NK-92 treated with Interleukin-12 subunit alpha and Interleukin-12 subunit beta, amount 100 ng/mL, for 24 hours (cell line): ENCODE measurements around the gene ING4.
A peak's percentile ranks its signal among the peaks of the same experiment; 100 is the strongest.
"Not testable (repeated sequence)": the region's sequence is repeated elsewhere in the genome, so short reads cannot be mapped to it uniquely, and the experiment has no call there.

Source experiments
- DNase-seq: peaks from one replicate; lab custom pipeline; 2025; lab: John Stamatoyannopoulos, UW

Gene ING4

DNA sequence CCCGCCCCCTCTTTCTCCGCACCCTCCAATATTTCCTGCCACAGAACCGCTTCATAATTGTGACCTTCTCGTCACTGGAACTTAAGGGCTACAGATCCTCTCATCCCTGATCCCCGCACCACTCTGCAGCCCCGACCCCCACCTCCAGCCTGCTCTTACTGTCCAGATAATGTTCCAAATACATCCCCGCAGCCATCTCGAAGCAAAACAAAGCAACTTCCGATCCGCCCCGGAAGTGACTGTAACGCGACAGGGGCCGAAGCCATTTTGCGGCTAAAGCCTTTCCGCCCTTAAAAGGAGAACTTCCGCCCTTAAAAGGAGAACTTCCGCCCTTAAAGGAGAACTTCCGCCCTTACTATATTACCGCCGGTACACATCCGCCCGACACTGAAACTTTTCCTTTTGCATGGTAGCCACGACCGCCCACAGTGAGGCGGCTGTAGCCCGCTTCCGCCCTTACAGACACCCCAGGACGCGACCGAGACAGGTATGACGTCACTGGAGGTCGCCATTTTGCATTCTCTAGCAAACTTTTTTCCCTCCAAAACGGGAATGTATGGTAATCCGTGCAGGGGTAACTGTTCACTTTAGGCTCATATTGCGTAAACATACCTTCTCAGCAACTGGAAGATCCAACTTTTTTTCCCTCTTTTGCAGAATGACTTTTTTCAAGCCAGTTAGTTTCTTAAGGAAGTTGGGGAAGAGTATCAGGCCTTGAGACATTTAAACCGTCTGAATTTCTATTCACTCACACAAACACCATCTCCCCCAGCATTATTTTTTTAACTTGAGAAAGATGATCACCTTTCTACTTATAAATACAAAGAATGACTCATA is at the start of gene ING4:
TSS of gene ING4 (minus strand) at position 214 of the 837 bp plus-strand sequence. CDS start at position 196, 18 bp downstream.
- DNase-seq = peak; percentile 85

DNA sequence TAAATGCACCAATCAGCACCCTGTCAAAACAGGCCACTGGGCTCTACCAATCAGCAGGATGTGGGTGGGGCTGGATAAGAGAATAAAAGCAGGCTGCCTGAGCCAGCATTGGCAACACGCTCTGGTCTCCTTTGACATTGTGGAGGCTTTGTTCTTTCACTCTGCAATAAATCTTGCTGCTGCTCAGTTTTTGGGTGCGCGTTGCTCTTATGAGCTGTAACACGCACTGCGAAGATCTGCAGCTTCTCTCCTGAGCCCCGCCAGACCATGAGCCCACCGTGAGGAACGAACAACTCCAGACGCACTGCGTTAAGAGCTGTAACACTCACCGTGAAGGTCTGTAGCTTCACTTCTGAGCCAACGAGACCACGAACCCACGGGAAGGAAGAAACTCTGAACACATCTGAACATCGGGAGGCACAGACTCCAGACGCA is 46.1 kb upstream of the ING4 start:
- no peak for DNase-seq

DNA sequence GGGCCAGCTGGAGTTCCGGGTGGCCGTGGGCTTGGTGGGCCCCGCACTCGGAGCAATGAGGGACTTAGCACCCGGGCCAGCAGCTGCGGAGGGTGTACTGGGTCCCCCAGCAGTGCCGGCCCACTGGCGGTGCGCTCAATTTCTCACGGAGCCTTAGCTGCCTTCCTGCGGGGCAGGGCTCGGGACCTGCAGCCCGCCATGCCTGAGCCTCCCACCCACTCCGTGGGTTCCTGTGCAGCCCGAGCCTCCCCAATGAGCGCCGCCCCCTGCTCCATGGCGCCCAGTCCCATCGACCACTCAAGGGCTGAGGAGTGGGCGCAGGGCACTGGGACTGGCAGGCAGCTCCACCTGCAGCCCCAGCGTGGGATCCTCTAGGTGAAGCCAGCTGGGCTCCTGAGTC is 45.4 kb upstream of the ING4 start:
- not testable (repeated sequence) for DNase-seq

DNA sequence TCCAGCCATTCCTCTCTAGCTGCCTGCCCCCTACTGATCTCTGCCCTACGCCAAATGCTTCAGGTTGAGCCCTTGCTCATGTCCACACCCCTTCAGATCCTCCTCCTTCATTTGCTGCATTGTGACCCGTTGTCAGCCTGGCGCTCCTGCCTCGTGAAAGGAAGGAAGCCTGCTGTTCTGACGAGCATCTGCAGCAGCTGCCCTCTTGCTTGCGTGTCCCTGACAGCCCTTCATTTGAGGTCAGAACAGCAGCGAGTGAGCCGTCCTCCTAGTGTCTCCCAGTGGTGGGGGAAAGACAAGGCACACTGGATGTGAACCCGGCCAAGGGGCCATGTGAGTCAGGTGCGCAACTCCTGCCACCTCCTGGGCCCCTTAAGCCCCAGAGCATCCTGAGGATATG is 40.7 kb upstream of the ING4 start:
- DNase-seq = no peak

DNA sequence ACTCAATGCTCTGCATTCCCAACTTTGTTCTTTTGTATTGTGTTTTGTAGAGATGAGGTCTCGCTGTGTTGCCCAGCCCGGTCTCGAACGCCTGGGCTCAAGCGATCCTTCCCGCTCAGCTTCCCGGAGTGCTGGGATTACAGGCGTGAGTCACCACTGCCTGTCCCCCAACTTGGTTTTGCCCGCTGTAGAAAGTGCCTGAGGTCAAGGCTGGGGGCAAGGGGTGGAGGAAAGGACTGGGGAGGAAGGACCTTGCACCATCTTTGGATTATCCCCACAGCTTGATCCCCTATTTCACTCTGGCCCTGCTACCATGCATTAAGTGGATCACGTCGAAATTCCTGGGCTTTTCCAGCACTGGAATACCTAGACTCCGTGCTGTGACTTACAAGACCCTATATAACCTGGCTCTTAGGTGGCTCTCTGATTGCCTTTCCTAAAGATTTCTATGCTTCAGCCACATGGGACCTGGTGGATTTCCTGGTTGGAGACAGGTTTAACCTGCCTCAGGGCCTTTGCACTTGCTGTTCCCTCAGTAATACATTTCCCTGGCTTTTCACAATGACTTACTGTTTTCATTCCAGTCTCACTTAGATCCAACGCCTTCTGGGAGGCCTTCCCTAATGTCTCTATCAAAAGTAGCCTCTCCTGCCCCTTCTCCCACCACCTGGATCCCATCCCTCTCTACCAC is 38.3 kb upstream of the ING4 start:
- DNase-seq = no peak

DNA sequence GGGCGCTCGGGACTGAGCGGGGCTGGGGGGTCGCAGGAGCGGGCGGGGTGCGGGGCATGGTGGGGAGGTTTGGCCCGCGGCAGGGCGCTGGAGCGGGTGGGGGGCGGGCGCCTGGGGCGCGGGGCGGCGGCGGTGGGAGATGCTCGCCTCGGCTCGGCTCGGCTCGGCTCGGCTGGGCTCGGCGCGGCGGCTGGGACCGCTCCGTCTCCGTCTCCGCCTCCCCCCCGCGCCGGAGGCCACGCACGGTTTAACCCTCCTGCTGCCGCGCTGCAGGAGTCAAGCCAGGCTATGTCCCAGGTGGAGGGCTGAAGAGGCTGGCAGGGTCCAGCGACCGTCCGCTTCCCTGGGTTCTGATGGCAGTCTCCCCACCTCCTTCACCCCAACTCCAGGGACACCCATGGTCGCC is 37.7 kb upstream of the ING4 start, which contains the start of gene PIANP:
TSS of gene PIANP (minus strand) at position 170 of the 406 bp plus-strand sequence. CDS start 2,754 bp downstream, outside the sequence.
- DNase-seq = no peak

DNA sequence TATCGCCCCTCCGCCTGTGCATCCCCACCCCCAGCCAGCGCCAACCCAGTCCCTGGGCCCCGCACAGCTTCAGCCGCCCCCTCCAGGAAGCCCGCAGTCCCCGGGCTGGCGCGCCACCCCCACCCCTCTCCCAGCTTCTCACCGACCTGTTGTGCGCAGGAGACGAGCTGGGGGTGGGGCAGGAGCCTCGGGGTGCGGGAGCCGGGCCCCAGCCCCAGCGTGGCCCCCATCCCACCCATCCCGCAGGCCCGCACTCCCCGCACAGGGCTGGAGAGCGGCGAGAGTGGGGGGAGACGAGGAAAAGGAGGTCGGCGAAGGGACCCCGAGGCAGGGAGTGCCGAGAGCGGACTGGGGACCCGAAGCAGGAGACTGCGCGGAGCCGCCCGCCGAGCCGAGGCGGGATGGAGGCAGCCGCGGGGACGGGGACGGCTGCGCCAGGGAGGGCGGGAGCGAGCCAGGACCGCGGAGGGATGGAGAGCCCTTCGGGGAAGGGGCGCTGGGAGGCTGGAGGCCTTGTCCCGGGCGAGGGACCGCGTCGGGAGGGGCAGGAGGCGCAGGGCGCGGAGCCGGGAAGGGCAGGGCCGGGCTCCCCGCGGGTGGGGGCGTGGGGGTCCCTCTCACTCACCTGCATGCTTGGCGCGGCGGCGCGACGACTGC is 37.2 kb upstream of the ING4 start:
- DNase-seq = no peak

DNA sequence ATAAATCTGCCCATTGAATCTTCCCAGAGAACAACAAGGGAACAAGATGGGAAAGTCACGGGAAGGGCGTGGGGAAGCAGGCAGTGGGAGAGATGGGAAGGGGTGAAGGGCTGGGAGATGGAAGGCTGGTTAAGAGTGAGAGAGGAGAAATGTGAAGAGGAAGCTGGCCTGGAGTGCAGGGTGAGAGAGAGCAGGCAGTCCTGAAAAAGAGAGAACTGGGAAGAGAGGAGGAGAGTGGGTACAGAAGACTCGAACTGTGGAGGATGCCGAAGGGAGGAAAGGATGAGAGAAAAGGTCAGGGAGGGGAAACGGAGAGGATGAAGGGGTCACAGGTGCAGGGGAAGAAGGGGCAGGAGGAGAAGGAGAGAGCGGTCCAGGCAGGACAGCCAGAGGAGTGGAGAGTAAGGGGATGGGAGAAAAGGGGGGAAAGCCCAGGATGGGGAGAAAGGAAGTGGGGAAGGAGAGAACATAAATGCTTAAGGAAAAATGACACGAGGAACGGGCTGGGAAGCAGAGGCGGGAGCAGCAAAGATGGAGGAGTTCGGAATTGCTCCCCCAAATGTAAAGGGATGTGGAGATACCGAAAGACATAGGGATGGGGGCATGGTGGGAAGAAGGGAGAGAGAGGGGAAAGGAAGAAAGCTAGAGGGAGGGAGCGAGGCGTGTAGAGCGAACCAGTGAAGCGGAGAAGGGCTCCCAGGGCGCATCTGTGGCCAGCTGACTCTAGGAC is 36.5 kb upstream of the ING4 start:
- no peak for DNase-seq

DNA sequence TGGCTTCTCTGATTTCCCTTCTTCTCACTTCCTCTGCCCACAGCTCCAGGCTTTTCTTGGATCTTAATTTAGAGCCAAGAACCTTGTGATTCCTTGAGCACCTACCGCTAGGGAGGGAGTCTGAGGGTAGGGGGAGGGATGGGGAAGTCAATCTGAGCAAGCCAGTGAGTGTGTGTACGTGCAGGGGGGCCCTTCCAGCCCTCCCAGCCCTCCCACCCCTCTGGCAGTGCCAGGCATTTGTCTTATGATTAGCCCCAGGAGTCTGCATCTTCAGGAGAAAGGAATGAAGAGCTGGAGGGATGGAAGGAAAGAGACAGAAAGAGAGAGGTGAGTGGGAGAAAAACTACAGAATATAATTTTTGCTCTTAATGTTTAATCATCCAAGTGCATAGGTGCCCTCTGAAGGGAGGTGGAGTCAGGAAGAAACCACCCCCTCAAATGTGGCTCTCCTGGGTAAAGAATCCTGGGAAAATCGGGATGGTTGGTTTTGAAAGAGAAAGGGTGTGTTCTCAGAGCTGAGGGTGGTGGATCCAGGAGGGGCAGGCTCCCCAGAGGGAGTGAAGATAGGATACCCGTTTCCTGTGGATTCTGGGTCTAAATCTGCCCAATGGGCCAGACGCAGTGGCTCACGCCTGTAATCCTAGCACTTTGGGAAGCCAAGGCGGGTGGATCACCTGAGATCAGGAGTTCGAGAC is 35.6 kb upstream of the ING4 start:
- no peak for DNase-seq

DNA sequence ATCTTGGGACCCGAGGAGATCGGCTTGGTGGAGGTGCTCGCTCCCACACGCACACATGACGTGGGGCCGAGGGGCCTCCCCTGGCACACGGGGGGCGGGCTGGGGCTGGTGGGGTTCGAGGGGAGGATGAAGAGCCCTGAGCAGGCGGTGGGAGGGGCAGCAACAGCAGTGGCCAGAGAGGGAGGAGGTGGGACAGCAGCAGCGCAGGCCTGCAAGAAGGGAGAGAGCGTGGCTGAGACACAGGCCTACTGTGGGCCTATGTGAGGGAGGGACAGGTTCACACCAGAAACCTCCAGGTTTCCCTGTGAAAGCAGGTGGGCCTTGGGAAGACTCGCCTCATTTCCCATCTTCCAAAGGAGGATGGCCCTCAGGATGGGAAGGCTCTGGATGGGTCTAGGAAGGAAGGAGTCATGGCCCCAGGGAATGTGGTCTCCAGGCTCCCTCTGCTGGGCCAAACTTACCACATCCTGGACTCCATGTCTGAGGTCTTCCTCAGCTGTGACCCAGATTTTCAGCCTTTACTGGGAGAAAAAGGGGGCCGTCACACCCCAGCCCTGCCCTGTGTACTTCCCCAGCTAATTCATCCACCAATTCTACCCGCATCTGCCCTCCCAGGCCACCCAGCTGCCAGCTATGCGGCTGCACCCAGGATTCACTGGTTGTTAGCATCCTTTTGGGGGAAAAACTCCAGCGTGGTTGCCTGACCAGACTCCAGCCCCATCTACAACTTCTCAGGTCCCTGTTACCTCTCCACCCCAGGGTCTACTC is 34.8 kb upstream of the ING4 start:
- no peak for DNase-seq

DNA sequence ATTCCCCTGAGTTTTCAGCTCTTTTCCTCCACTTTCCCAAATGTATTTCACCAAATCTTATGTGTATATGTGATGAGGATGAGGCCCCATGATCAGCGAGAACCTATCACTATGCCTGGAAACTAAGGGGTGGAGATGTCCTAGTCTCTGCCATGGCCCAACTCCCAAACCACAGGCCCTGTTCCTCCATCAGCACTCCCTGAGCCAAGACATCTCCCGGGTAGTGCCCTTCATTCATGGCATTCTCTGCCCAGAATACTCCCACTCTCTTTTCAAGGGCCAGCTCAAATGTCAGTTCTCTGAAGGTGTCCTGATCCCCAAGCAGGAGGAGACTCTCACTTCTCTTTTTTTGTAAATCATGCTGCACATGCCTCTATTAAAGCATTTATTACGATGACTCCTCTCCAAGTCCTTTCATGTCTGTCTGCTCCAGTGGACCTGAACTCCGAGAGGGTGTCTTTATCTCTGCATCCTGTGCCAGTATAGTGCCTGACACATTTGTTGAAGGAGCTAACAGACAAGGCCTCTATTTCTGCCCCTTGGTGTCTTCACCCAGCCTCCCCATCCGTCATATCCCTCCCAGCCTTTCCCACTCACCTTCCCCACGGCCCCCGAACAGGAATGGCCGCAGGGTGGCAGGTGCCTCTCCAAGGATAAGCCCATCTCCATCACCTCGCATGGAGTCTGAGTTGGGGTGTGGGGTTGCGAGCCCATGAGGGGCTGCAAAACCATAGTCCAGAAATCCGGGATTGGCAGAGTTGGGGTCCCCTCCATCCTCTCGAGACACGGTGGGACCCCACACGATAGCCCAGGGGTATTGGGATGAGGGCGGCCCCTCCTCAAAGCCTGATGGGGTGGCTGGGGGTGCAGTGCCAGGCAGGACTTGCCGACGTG is 34.0 kb upstream of the ING4 start:
- DNase-seq = no peak

DNA sequence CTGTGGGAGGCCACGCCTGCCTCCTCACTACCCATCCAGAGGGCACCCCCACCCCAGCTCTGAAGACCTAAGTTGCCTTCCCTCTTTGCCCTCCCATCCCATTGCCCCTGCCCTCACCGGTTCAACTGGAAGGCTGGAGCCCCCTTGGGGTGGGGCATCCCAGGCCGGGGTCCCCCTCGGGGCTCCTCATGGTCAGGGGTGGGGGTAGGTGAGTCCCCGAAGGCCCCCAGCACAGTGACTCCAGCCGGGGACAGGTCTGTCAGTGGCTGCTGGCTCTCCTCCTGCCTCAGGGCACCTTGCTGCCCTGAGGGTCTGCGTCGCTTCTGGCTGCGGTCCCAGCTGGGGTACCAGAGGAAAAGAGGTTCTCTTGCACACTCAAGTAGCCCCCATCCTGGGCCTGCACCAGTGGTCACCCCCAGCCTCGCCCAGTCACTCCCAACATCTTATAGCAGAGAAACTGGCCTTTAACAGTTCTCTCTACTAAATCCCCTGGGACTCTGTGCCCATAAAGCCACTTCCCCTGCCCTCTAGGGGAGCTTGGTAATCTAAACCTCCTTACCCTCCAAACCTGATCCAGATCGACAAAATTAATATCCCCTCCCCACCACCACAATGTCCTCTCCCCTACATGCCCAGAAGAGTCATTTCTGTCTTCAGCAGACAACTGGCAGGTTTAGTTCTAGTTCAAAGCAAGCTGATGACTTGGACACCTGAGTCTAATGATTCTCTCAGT is 32.6 kb upstream of the ING4 start:
- DNase-seq = no peak

DNA sequence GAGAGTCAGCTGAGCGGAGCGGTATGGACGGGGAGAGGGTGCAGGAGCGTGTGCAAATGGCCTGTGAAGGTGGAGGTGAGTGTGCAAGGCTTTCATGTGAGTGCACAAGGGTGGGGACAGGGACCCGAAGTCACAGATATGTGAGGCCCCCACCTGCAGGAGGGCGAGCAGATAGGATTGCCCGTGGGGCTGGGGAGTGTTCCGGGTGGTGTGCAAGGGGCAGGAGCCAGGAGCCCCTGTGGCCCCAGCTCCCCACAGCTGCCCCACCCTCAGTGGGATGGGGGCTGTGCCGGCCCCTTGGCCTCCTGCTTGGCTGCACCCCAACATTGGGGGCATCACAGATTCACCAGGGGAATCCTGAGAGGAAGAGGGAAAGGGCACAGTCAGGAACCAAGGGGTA is 31.8 kb upstream of the ING4 start:
- DNase-seq = no peak

DNA sequence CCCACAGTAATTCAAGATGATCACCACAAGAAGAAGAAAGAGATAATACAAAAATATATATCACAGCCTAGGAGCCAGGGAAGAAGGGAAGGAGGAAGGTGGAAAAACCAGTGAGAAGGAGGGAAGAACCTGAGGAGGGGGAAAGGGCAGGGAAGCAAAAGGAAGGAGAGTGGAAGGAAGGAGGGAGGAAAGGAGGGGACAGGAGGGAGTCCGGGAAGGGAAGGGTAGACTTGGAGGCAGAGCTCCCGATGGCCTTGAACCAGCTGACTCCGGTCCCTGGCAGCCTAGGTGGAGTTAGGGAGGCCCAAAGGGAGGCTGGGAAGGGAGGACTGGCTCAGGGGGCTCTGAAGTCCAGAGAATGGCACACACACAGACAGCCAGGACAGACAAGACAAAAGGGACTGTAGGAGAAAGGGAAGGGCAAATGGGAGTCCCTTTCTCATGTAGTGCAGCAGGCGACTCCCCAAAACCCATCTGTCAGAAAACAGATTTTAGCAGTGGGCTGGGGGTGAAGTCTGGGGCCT is 31.0 kb upstream of the ING4 start:
- no peak for DNase-seq

DNA sequence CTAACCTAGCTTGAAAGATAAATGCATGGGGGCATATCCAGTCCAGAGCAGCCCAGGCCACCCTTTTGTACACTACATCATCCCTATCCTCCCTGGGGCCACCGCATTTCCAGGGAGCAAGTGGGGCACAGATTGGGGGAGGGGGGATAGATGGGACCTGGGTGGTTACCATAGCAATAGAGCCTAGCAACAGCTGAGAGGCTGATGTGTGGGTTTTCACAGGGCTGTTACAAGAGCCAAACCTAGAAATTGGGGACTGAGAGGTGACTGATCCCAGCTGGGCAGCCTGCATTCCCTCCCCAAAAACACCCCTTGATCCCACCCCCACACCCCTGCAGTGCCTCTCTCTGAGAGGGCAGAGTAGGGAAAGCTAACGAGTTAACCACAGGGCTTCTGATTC is 30.0 kb upstream of the ING4 start:
- no peak for DNase-seq

DNA sequence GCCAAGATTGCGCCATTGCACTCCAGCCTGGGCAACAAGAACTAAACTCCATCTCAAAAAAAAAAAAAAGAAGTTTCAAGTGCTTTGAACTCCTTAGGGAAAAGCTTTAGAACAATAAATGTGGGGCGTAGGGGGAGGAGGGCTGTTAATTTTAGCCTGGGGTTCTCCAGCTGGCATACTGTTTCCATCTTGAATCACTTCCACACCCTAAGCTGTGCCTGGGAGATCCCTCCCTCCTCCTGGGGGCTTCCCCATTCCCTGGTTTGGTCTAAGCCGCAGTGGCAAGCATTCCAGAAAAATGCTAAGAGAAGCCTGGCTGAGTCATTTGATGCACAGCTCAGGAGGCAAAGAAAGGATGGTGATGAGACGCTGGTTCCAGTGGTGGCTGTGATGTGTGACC is 28.6 kb upstream of the ING4 start:
- no peak for DNase-seq

DNA sequence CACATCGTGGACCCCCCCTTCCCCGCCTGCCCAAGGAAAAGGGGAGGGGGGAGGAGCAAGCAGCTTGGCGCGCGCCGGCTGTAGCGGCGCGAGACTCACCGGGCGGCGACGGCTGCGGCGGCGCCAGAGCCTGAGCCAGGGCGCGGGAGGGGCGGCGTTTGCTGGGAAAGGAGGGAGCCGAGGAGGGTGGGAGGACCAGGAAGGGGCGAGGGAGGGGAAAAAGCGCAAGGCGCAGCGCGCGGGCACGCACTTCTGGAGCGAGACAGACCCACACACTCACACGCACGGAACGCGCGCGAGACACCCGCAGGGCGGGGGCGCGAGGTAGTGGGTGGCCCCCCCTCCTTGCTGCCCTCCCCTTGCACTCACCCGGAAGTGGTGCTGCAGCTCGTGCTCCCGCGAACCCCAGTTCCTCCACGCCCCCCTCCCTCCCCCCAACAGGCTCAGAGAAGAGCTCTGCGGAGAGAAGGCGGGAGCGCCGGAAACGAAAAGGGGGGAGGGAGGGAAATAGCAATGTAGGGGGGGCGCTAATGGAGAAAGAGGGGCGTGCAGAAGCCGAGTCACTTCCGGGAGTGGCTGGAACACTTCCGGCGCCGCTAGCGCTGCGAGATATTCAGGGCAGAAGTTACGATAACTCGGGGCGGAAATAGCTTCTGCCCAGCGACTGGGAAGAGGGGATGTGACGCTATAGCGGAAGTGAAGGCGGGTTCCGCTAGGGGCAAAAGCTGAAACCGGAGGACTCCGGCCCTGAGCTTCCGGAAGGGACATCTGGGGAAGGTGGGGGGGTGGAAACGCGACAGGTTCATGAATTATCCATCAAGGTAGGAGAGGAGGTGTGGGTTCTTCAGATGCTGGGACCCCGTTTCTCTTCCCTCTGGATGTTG is 26.3 kb upstream of the ING4 start, which contains the start of gene ZNF384:
TSS of gene ZNF384 (minus strand) at position 377 of the 884 bp plus-strand sequence. CDS start 9,855 bp downstream, outside the sequence.
- peak; percentile 96 for DNase-seq
